OCI-LY7 (cell line): ENCODE measurements around the gene SSBP2. TPM values are rescaled to one million over a fixed set of nuclear protein-coding genes. Genes with fewer than 3 reads are reported as not detected.
"Not testable (repeated sequence)": the region's sequence is repeated elsewhere in the genome, so short reads cannot be mapped to it uniquely, and the experiment has no call there.

Experiments
- BruUV-seq: library from RNA; stranded (reverse); fragments of 400-500 nt; replicated peaks from 2 replicates; lab custom pipeline; 2021; lab: Mats Ljungman, UMichigan
- CTCF ChIA-PET: fragments of 300-600 bp; sonication (Branson Sonifier 250); formaldehyde crosslinking; loops from one replicate; lab custom pipeline; 2022; ENCODE audit warnings: antibody characterized with exemption; ENCODE audit not compliant: unreplicated experiment; lab: Charles Lee
- POLR2A ChIA-PET: fragments of 300-600 bp; sonication (Branson Sonifier 250); formaldehyde crosslinking; loops from one replicate; lab custom pipeline; 2022; ENCODE audit warnings: antibody characterized with exemption; lab: Charles Lee
- DNase-seq: peaks from one replicate; pipeline ENCODE4 v3.0.0-alpha.2; 2015; ENCODE audit warnings: low spot score
- H2AFZ ChIP-seq: fragments of 200-600 bp; sonication (generic), shearing (Covaris generic); 2 replicates; pipeline ENCODE4 v1.6.1; 2014; ENCODE audit warnings: mild to moderate bottlenecking, antibody characterized with exemption, low read length, moderate library complexity
- H3K27ac ChIP-seq: fragments of 200-600 bp; sonication (generic); 2 replicates; pipeline ENCODE4 v1.5.1; 2014; ENCODE audit warnings: mixed run types, low read depth, mild to moderate bottlenecking, moderate library complexity, low read length, inconsistent platforms; ENCODE audit not compliant: poor library complexity, severe bottlenecking
- H3K36me3 ChIP-seq: fragments of 200-600 bp; sonication (generic); 2 replicates; pipeline ENCODE4 v1.6.1; 2014; ENCODE audit warnings: mild to moderate bottlenecking, antibody characterized with exemption, low read length, moderate library complexity, mixed read lengths; ENCODE audit not compliant: insufficient read depth
- H3K4me1 ChIP-seq: fragments of 200-600 bp; sonication (generic); 2 replicates; pipeline ENCODE4 v1.5.1; 2014; ENCODE audit warnings: mild to moderate bottlenecking, low read length; ENCODE audit not compliant: insufficient read depth, poor library complexity, severe bottlenecking
- H3K4me2 ChIP-seq: fragments of 200-600 bp; sonication (generic); 2 replicates; pipeline ENCODE4 v1.6.1; 2014; ENCODE audit warnings: mild to moderate bottlenecking, low read length
- H3K4me3 ChIP-seq: fragments of 200-600 bp; sonication (generic); 2 replicates; pipeline ENCODE4 v1.5.1; 2014; ENCODE audit warnings: mild to moderate bottlenecking, low read depth, low read length; ENCODE audit not compliant: poor library complexity, severe bottlenecking
- H3K79me2 ChIP-seq: fragments of 200-600 bp; sonication (generic); 2 replicates; pipeline ENCODE4 v1.6.1; 2016; ENCODE audit warnings: low read depth, mild to moderate bottlenecking, low read length, moderate library complexity, mixed read lengths; ENCODE audit not compliant: insufficient read depth
- H3K9me2 ChIP-seq: fragments of 200-600 bp; sonication (generic); 2 replicates; pipeline ENCODE4 v1.6.1; 2016; ENCODE audit warnings: mild to moderate bottlenecking, low read length, mixed read lengths; ENCODE audit not compliant: insufficient read depth
- H3K9me3 ChIP-seq: fragments of 200-600 bp; sonication (generic); 2 replicates; pipeline ENCODE4 v1.6.1; 2014; ENCODE audit warnings: mild to moderate bottlenecking, mixed run types, low read length, mixed read lengths
- H4K20me1 ChIP-seq: fragments of 200-600 bp; sonication (generic); 2 replicates; pipeline ENCODE4 v1.6.1; 2014; ENCODE audit warnings: mild to moderate bottlenecking, antibody characterized with exemption, low read length, moderate library complexity, mixed read lengths; ENCODE audit not compliant: insufficient read depth
- CTCF ChIP-seq: fragments of 200-600 bp; sonication (generic); conservative IDR thresholded peaks from 2 replicates; pipeline ENCODE4 v1.5.1; 2014; ENCODE audit warnings: mild to moderate bottlenecking, antibody characterized with exemption, low read length, moderate library complexity, mixed read lengths
- EZH2phosphoT487 ChIP-seq: fragments of 200-600 bp; sonication (generic); IDR thresholded peaks from 2 replicates; pipeline ENCODE4 v1.6.1; 2018; ENCODE audit warnings: low read depth, borderline replicate concordance, mild to moderate bottlenecking, mixed run types, antibody characterized with exemption, low read length, moderate library complexity, mixed read lengths
- intact Hi-C: fragments of 100-400 bp; cut with micrococcal nuclease; formaldehyde crosslinking; loops from one replicate; pipeline ENCODE4 v1.10.0; 2022; ENCODE audit not compliant: unreplicated experiment
- total RNA-seq, 2 experiments: library from RNA; depleted of rRNA in 1 of 2; stranded (reverse); fragments of >200 nt in 1 of 2; shearing (Covaris generic) in 1 of 2; gene quantifications; 2 replicates each; pipeline ENCODE4 v1.2.3, GENCODE V29; 2014 to 2022

SSBP2 gene
- total RNA-seq, 2 experiments from 2014 or later, result 140 to 172 TPM

GRCh38 chr5:81601919-81602318, 149.0 kb downstream of the SSBP2 start:
- Histone ChIP-seq H2AFZ (no peak overlapping the region), H3K36me3 (peaks cover 81% of the 10 kb centered on the region), H3K4me1 (no peaks in the 10 kb centered on the region), H3K4me2 (no peak overlapping the region), H3K27ac (no peak overlapping the region), H3K9me2 (no peaks in the 10 kb centered on the region), H3K79me2 (peaks cover 17% of the 10 kb centered on the region; the same call in 1 of the 2 replicates), H3K9me3 (peaks cover 17% of the 10 kb centered on the region; the same call in 1 of the 2 replicates), H4K20me1 (no peaks in the 10 kb centered on the region; the same call in 1 of the 2 replicates), H3K4me3 (no peak overlapping the region)
- TF ChIP-seq CTCF (no peak), EZH2phosphoT487 (no peak)
- ChIA-PET POLR2A (interaction anchor here (1.2 kb wide), 1 partner anchor 20 kb away, joined by 5 read pairs; no protein-coding TSS in a partner anchor), CTCF (interaction anchor here (0.5 kb wide), 1 partner anchor 29 kb away, joined by 3 read pairs; no protein-coding TSS in a partner anchor)
- intact Hi-C loops, result no loop called here
- no TSS peak for BruUV-seq
- DNase-seq, result no peak

GRCh38 chr5:81592085-81592484, 158.8 kb downstream of the SSBP2 start:
- H3K9me2 ChIP-seq, POLR2A ChIA-PET, H4K20me1 ChIP-seq, H3K4me3 ChIP-seq, H2AFZ ChIP-seq, intact Hi-C loops, H3K9me3 ChIP-seq, H3K4me2 ChIP-seq, H3K4me1 ChIP-seq, BruUV-seq, DNase-seq, H3K27ac ChIP-seq, CTCF ChIA-PET: not testable (repeated sequence)
- Histone ChIP-seq H3K36me3 (peaks cover 16% of the 10 kb centered on the region), H3K79me2 (peaks cover 36% of the 10 kb centered on the region)

GRCh38 chr5:81590498-81591384, 160.2 kb downstream of the SSBP2 start:
- peaks cover 19% of the 10 kb centered on the region for H3K36me3 ChIP-seq
- no peak overlapping the region for H3K4me3 ChIP-seq
- BruUV-seq, result no TSS peak
- no peaks in the 10 kb centered on the region for H3K4me1 ChIP-seq
- no peak overlapping the region for H2AFZ ChIP-seq
- no peak overlapping the region for H3K4me2 ChIP-seq
- peaks cover 36% of the 10 kb centered on the region for H3K79me2 ChIP-seq
- H4K20me1 ChIP-seq, result no peaks in the 10 kb centered on the region
- TF ChIP-seq EZH2phosphoT487 (no peak), CTCF (no peak)
- CTCF ChIA-PET, result no interaction called here
- no peak for DNase-seq
- intact Hi-C loops, result no loop called here
- H3K9me3 ChIP-seq, result no peaks in the 10 kb centered on the region
- POLR2A ChIA-PET, result interaction anchor here (0.5 to 1.2 kb wide), 5 partner anchors 9 to 1614 kb away, joined by 3 read pairs; no protein-coding TSS in a partner anchor
- no peak overlapping the region for H3K27ac ChIP-seq
- no peaks in the 10 kb centered on the region for H3K9me2 ChIP-seq
